PFSK-1 (cell line): ENCODE results near the gene INSIG1.

Source experiments
- FOXP2 ChIP-seq: optimal IDR thresholded peaks from 2 replicates; pipeline ENCODE3; 2011; ENCODE audit warnings: borderline replicate concordance, control low read depth, inconsistent platforms; ENCODE audit not compliant: insufficient read depth; ENCODE audit errors: extremely low read length, extremely low read depth
- POLR2AphosphoS5 ChIP-seq: IDR thresholded peaks from 2 replicates; pipeline ENCODE4 v1.6.1; 2012; ENCODE audit warnings: low read depth, mild to moderate bottlenecking, control low read depth, low read length, moderate library complexity
- SIN3A ChIP-seq: IDR thresholded peaks from 2 replicates; pipeline ENCODE4 v1.6.1; 2012; ENCODE audit warnings: mild to moderate bottlenecking, low read length, moderate library complexity, borderline replicate concordance; ENCODE audit not compliant: insufficient read depth
- TAF1 ChIP-seq: IDR thresholded peaks from 2 replicates; pipeline ENCODE4 v1.6.1; 2012; ENCODE audit warnings: low read length, control low read depth, borderline replicate concordance; ENCODE audit not compliant: insufficient read depth
- TF ChIP-seq, protein P1 (sequence below), 2 experiments: IDR thresholded peaks; 2 replicates each; pipeline versions ENCODE4 v1.6.1 to v1.8.0; 2011 to 2012; ENCODE audit warnings: low read depth in 2 of 2, low read length in 2 of 2, control low read depth in 1 of 2, inconsistent platforms in 1 of 2, mild to moderate bottlenecking in 1 of 2, moderate library complexity in 1 of 2; ENCODE audit not compliant: insufficient read depth in 1 of 2

DNA sequence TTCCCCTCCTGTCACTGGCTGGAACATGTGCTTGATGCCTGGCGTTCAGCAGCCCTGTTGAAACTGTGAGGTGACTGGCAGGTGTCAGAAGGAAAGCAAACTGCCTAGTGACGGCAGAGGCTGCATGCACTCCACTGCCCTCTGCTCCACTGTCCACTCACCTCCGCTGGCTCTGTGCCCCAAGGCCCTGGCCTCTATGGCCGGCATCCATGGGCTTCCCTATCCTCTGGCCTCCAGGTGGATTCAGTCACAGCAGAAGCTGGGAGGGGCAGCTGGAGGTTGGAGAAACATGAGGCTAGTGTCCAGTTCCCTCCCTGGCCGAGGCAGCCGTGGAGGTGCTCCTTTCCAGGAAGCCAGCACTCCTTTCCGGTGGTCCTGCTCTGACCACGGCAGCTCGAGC is 31.2 kb upstream of the INSIG1 start:
- TF ChIP-seq POLR2AphosphoS5: no peak
- TF ChIP-seq, protein P1, sequence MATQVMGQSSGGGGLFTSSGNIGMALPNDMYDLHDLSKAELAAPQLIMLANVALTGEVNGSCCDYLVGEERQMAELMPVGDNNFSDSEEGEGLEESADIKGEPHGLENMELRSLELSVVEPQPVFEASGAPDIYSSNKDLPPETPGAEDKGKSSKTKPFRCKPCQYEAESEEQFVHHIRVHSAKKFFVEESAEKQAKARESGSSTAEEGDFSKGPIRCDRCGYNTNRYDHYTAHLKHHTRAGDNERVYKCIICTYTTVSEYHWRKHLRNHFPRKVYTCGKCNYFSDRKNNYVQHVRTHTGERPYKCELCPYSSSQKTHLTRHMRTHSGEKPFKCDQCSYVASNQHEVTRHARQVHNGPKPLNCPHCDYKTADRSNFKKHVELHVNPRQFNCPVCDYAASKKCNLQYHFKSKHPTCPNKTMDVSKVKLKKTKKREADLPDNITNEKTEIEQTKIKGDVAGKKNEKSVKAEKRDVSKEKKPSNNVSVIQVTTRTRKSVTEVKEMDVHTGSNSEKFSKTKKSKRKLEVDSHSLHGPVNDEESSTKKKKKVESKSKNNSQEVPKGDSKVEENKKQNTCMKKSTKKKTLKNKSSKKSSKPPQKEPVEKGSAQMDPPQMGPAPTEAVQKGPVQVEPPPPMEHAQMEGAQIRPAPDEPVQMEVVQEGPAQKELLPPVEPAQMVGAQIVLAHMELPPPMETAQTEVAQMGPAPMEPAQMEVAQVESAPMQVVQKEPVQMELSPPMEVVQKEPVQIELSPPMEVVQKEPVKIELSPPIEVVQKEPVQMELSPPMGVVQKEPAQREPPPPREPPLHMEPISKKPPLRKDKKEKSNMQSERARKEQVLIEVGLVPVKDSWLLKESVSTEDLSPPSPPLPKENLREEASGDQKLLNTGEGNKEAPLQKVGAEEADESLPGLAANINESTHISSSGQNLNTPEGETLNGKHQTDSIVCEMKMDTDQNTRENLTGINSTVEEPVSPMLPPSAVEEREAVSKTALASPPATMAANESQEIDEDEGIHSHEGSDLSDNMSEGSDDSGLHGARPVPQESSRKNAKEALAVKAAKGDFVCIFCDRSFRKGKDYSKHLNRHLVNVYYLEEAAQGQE (IDR thresholded peaks at IDR 0.05; ENCODE audit: insufficient read depth in 1 of 2, low read depth in 2 of 2, low read length in 2 of 2): no peak
- TF ChIP-seq TAF1: no peak
- no peak for TF ChIP-seq SIN3A
- no peak for TF ChIP-seq FOXP2
